ENCODE results near the gene PNMA6E.

Gene PNMA6E

GRCh38 chrX:153348421-153348820 is 52.7 kb downstream of the PNMA6E start:
- no peaks in the 10 kb centered on the region for H3K4me1 ChIP-seq (ENCODE audit: control insufficient read depth, insufficient read depth, low read length)
- TF ChIP-seq ZBTB8A (tag by site-specific recombination; IDR thresholded peaks at IDR 0.05) (no peak), ZNF677 (tag by site-specific recombination; IDR thresholded peaks at IDR 0.05) (no peak), GLIS2 (tag by site-specific recombination; IDR thresholded peaks at IDR 0.05) (no peak), ZNF140 (tag by site-specific recombination; IDR thresholded peaks at IDR 0.05) (no peak), ZNF433 (tag by site-specific recombination; IDR thresholded peaks at IDR 0.05; ENCODE audit: low read depth) (no peak), YY2 (tag by site-specific recombination; IDR thresholded peaks at IDR 0.05) (no peak), EGR2 (tag by site-specific recombination; IDR thresholded peaks at IDR 0.05; ENCODE audit: low read depth) (no peak), ZEB2 (tag by site-specific recombination; IDR thresholded peaks at IDR 0.05) (no peak), PBX3 (CRISPR knock-in tag; IDR thresholded peaks at IDR 0.05) (no peak), ZNF792 (tag by site-specific recombination; IDR thresholded peaks at IDR 0.05) (no peak), ZNF660 (tag by site-specific recombination; IDR thresholded peaks at IDR 0.05) (no peak), ZNF837 (tag by site-specific recombination; IDR thresholded peaks at IDR 0.05) (no peak), ZNF19 (tag by site-specific recombination; IDR thresholded peaks at IDR 0.05; ENCODE audit: low read depth) (no peak), ZNF121 (tag by site-specific recombination; IDR thresholded peaks at IDR 0.05) (no peak)
- peaks cover 3 to 77% of the 10 kb centered on the region in 2 experiments; a peak in 2 of 3 replicates for H3K36me3 ChIP-seq (ENCODE audit: control insufficient read depth in 2 of 2, insufficient read depth in 1 of 2, low read length in 2 of 2)
- no peak overlapping the region for H3K27ac ChIP-seq (ENCODE audit: extremely low read depth, low read depth, low read length)
- ChIA-PET CTCF (no interaction called here), POLR2A (no interaction called here)
- H3K9me3 ChIP-seq (ENCODE audit: control insufficient read depth, insufficient read depth, low read depth, low read length) = no peaks in the 10 kb centered on the region
- H3K4me3 ChIP-seq (ENCODE audit: low read depth, low read length) = no peak overlapping the region

GRCh38 chrX:153347530-153347929 is 53.6 kb downstream of the PNMA6E start:
- Histone ChIP-seq H3K4me3 (ENCODE audit: low read depth, low read length) (no peak overlapping the region), H3K27ac (ENCODE audit: extremely low read depth, low read depth, low read length) (no peak overlapping the region), H3K9me3 (ENCODE audit: control insufficient read depth, insufficient read depth, low read depth, low read length) (no peaks in the 10 kb centered on the region), H3K36me3 (ENCODE audit: control insufficient read depth in 2 of 2, insufficient read depth in 1 of 2, low read length in 2 of 2) (peaks cover 3 to 84% of the 10 kb centered on the region in 2 experiments; a peak in 2 of 3 replicates), H3K4me1 (ENCODE audit: control insufficient read depth, insufficient read depth, low read length) (no peaks in the 10 kb centered on the region)
- no peak for TF ChIP-seq ZFP3 (tag by site-specific recombination; IDR thresholded peaks at IDR 0.05; ENCODE audit: low read depth)
- TF ChIP-seq ZEB2 (tag by site-specific recombination; IDR thresholded peaks at IDR 0.05) = no peak
- TF ChIP-seq ZNF175 (tag by site-specific recombination; IDR thresholded peaks at IDR 0.05) = no peak
- TF ChIP-seq ZNF623 (tag by site-specific recombination; IDR thresholded peaks at IDR 0.05) = no peak
- no peak for TF ChIP-seq ZBTB11 (tag by site-specific recombination; conservative IDR thresholded peaks at IDR 0.05; ENCODE audit: low read depth)
- TF ChIP-seq SCRT1 (tag by site-specific recombination; IDR thresholded peaks at IDR 0.05; ENCODE audit: borderline replicate concordance) = no peak
- TF ChIP-seq ZNF366 (tag by site-specific recombination; conservative IDR thresholded peaks at IDR 0.05) = no peak
- no peak for TF ChIP-seq ZNF580 (tag by site-specific recombination; IDR thresholded peaks at IDR 0.05)
- no peak for TF ChIP-seq ZNF2 (tag by site-specific recombination; IDR thresholded peaks at IDR 0.05)
- TF ChIP-seq ZNF707 (tag by site-specific recombination; IDR thresholded peaks at IDR 0.05) = no peak
- no peak for TF ChIP-seq ZNF121 (tag by site-specific recombination; IDR thresholded peaks at IDR 0.05)
- TF ChIP-seq ZNF561 (tag by site-specific recombination; IDR thresholded peaks at IDR 0.05; ENCODE audit: borderline replicate concordance) = no peak
- TF ChIP-seq PBX3 (CRISPR knock-in tag; IDR thresholded peaks at IDR 0.05) = no peak
- no peak for TF ChIP-seq GFI1B (tag by site-specific recombination; IDR thresholded peaks at IDR 0.05)
- TF ChIP-seq ZNF26 (tag by site-specific recombination; IDR thresholded peaks at IDR 0.05) = no peak
- TF ChIP-seq ZNF639 (tag by site-specific recombination; IDR thresholded peaks at IDR 0.05) = no peak
- ChIA-PET CTCF (no interaction called here), POLR2A (no interaction called here)

Data from HEK293 (cell line).